Upper lobe of right lung (tissue), 1 donor: Measurements from ENCODE around the gene GCHFR. TPM values are rescaled to one million over a fixed set of nuclear protein-coding genes. Genes with fewer than 3 reads are reported as not detected.

Source experiments
- total RNA-seq: library from RNA; stranded (reverse); fragmentation: NEBNext Ultra II Directional; extraction: Animal tissue kit (Norgen Biotek cat#: 25700); gene quantifications from one replicate; pipeline ENCODE4 v1.2.1, GENCODE V29; 2021
- donor health status: DM: no; HTN: yes; CAD: no; lungs with severe emphysema.

GCHFR gene
- total RNA-seq, 1 donor from 2014 or later, result 55.2 TPM

Other genes with a start within 250 kb of the GCHFR start
- gene CCDC32, start 199.0 kb upstream of the GCHFR start, total RNA-seq, result 20.7 TPM
- gene RPUSD2, start 194.8 kb upstream of the GCHFR start, total RNA-seq, result 6.4 TPM
- gene KNL1, start 169.8 kb upstream of the GCHFR start, total RNA-seq, result 0.61 TPM
- 0.98 TPM for gene RAD51, start 68.9 kb upstream of the GCHFR start, total RNA-seq
- gene RMDN3, start 8.8 kb upstream of the GCHFR start, total RNA-seq, result 77.1 TPM
- 0.96 TPM for gene C15orf62, start 5.9 kb downstream of the GCHFR start, total RNA-seq
- gene ZFYVE19, start 43.0 kb downstream of the GCHFR start, total RNA-seq, result 26.7 TPM
- 30.7 TPM for gene DNAJC17, start 43.4 kb downstream of the GCHFR start, total RNA-seq
- 1.3 TPM for gene PPP1R14D, start 64.6 kb downstream of the GCHFR start, total RNA-seq
- gene SPINT1, start 80.0 kb downstream of the GCHFR start, total RNA-seq, result 96.8 TPM
- gene RHOV, start 110.2 kb downstream of the GCHFR start, total RNA-seq, result not detected
- 24.5 TPM for gene VPS18, start 130.4 kb downstream of the GCHFR start, total RNA-seq
- gene DLL4, start 165.3 kb downstream of the GCHFR start, total RNA-seq, result 22.0 TPM
- gene CHAC1, start 189.4 kb downstream of the GCHFR start, total RNA-seq, result 4.4 TPM